ENCODE results near the gene FGF10. TPM values are rescaled to one million over a fixed set of nuclear protein-coding genes. Genes with fewer than 3 reads are reported as not detected.

FGF10 gene
- total RNA-seq, 4 donors from 2014 or later: 15.7 to 50.0 (median 26.3) TPM

DNA sequence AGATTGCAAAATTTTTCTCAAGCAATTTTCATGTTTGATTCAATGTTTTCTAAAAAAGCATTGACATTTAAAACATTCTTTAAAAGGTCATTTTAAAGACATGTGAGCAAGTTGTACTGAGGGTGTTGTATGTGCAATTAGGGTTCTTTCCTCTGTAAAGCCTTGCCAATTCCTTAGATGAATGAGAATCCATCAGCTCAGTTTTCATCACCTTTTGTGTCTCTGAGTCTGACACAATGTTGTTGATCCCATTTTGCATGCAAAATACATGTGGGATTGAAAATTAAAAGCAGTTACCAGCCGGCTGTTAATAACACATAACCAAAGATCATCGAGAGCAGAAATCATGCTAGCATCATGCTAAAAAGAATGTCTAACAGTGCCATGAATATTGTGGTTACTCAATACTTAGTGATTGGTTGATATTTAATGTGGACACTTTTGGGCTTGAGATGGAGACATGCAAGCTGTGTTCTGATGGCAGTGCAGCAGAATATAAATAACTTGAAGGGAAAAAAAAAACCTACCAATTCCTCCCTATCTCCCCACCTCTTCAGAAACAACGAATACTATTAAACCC, 57.7 kb downstream of the FGF10 start:
- TF ChIP-seq, protein P1, sequence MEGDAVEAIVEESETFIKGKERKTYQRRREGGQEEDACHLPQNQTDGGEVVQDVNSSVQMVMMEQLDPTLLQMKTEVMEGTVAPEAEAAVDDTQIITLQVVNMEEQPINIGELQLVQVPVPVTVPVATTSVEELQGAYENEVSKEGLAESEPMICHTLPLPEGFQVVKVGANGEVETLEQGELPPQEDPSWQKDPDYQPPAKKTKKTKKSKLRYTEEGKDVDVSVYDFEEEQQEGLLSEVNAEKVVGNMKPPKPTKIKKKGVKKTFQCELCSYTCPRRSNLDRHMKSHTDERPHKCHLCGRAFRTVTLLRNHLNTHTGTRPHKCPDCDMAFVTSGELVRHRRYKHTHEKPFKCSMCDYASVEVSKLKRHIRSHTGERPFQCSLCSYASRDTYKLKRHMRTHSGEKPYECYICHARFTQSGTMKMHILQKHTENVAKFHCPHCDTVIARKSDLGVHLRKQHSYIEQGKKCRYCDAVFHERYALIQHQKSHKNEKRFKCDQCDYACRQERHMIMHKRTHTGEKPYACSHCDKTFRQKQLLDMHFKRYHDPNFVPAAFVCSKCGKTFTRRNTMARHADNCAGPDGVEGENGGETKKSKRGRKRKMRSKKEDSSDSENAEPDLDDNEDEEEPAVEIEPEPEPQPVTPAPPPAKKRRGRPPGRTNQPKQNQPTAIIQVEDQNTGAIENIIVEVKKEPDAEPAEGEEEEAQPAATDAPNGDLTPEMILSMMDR (IDR thresholded peaks at IDR 0.05): no peak
- ATAC-seq (ENCODE audit: low FRiP score) (no peak), DNase-seq (ENCODE audit: low spot score) (no peak)

DNA sequence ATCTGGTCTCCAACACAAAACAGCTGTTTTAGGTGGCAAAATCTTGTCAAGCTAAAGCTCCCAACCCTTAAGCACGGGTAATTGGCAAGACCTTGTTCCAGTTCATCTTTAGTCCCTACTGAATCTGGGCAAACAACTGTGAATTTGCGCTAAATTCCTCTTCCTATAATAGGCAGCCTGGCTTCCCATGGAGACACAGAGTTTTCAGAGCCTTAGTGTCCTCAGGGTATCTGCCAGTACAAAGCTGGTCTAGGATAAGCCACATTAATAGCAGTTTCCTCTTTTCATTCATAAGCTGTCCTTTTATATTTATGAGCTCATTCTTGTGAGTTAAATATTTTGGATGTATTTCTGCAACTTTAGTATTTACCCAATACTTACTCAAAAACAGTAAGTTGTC, 59.5 kb downstream of the FGF10 start:
- DNase-seq (ENCODE audit: low spot score) (no peak), ATAC-seq (ENCODE audit: low FRiP score) (no peak)
- TF ChIP-seq, protein P1 (IDR thresholded peaks at IDR 0.05): no peak

DNA sequence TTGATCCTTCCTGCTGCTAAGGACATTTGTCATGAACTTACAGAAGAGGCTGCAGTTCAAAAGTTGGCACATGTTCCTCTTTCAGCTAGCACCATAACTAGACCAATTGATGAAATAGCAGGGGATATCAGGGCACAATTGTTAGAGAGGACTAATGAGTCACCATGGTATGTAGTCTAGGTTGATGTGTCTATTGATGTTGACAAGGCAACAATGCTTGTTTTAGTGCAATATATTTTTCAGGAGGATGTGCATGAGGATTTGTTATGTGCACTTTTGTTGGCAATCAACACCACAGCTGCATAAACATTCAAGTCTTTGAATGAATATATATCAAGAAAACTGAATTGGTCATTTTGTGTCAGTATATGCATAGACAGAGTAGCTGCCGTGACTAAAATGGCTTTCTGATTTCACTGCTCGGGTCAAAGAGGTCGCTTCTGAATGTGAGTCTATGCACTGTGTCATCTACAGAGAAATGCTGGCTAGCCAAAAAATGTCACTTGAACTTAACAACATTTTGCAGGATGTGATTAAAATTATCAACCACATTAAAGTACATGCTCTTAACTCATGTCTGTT, 68.0 kb downstream of the FGF10 start:
- ATAC-seq (ENCODE audit: low FRiP score): no peak
- no peak for DNase-seq (ENCODE audit: low spot score)
- TF ChIP-seq, protein P1 (IDR thresholded peaks at IDR 0.05): no peak

DNA sequence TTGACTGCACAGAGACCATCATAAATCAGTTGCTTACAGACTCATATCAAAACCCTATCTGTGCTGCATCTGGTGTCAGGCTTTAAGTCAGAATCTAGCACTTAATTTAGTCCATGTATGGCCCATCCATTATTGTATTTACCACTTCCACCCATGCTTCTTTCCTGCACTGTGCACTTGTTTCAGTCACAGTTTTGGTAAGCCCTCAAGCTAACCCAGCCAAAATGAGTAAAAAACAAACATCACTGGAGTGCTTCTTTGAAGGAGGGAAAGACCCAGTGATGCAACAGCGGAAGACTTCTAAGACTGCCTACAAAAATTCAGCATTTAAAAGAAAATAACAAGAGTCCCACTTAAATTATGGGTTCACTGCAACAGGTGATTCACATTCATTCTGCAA, 69.0 kb downstream of the FGF10 start:
- TF ChIP-seq, protein P1 (IDR thresholded peaks at IDR 0.05): no peak

DNA sequence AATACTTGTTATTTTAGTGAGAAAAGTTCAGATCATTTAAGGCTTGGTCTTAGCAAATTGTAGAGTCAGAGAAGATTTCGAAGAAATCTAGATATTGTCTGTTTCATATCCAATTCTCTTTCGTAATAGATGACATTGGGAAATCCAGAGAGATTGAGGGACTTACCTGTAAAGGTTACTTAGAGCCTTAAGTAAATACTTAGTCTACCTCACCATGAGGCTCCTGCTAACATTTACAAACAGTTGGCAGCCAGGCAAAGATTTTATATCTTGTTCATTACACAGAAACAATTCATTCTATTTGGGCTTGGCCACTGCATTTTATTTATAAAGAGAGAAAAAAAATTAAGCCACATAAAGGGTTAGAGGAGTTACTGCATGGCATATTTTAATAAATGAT, 70.3 kb downstream of the FGF10 start:
- ATAC-seq (ENCODE audit: low FRiP score) (no peak), DNase-seq (ENCODE audit: low spot score) (no peak)
- TF ChIP-seq, protein P1 (IDR thresholded peaks at IDR 0.05): no peak

More for the DNA sequence above, 69.0 kb downstream of the FGF10 start:
- ATAC-seq (ENCODE audit: low FRiP score) (no peak), DNase-seq (ENCODE audit: low spot score) (no peak)

DNA sequence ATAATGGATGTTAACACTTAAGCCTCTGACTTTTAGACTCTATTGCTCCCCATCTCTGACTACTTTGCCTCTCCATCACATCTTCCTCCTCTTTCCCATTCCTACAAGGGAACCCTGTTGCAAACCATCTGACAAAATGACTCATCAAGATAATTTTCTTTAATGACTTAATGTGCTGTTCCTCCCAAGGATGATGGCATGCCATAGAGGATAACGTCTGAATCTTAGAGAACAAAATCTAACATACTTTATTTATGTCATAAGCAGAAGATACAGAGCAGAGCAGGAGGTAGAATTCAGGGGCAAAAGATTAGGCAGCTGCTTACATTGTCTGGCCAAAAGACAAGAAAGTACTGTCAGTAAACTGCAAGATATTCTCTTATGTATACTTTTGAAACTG, 76.8 kb downstream of the FGF10 start:
- DNase-seq (ENCODE audit: low spot score): no peak
- ATAC-seq (ENCODE audit: low FRiP score): no peak
- TF ChIP-seq, protein P1 (IDR thresholded peaks at IDR 0.05): no peak

DNA sequence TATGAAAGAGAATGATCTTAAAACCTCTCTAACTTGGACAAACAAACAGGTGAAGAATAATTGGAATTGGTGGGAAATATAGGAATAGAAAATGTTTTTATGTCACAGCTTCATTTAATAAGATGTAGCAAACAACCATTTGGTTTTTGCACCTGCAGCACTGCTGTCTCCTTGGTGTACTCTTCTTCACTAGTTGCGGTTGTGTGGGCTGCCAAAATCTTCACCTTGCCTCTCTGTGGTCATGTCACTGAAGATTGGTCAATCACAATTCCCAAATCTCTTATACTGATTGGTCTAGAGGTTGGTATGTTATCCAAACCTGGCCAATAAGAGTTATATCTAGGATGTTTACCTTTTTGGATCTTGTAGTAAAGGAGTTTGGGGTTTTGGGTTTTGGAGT, 88.7 kb downstream of the FGF10 start:
- no peak for ATAC-seq (ENCODE audit: low FRiP score)
- no peak for DNase-seq (ENCODE audit: low spot score)
- TF ChIP-seq, protein P1 (IDR thresholded peaks at IDR 0.05): no peak

Measured in omental fat pad (tissue), 4 donors.